IMR-90 (cell line): Measurements from ENCODE around the gene ANKRD33B. TPM values are rescaled to one million over a fixed set of nuclear protein-coding genes. Genes with fewer than 3 reads are reported as not detected.

ENCODE experiments used
- ATAC-seq: fragments of 200-7000 bp; cut with Tn5 transposase; 2 replicates; pipeline ENCODE4 v1.9.1; 2020; ENCODE audit warnings: low read depth, mild to moderate bottlenecking, moderate library complexity
- BruUV-seq: library from RNA; stranded (reverse); fragments of 400-500 nt; replicated peaks from 2 replicates; lab custom pipeline; 2021; lab: Mats Ljungman, UMichigan
- CTCF ChIA-PET: fragments of 300-600 bp; formaldehyde crosslinking; extraction: SDS; loops from one replicate; lab custom pipeline; 2021; ENCODE audit warnings: antibody characterized with exemption; lab: Yijun Ruan, JAX
- POLR2A ChIA-PET: fragments of 300-600 bp; sonication (Branson Sonifier 250); formaldehyde crosslinking; loops from one replicate; lab custom pipeline; 2022; ENCODE audit warnings: antibody characterized with exemption; ENCODE audit not compliant: unreplicated experiment; lab: Charles Lee
- DNase-seq: peaks from one replicate; pipeline ENCODE4 v3.0.0; 2013
- H2AFZ ChIP-seq: replicated peaks from 2 replicates; pipeline ENCODE3; 2013; ENCODE audit warnings: low read length, mild to moderate bottlenecking; ENCODE audit not compliant: poor library complexity
- H2AK5ac ChIP-seq: 2 replicates; pipeline ENCODE4 v1.6.1; 2013; ENCODE audit warnings: low read depth, low read length, inconsistent platforms
- H2AK9ac ChIP-seq: replicated peaks from 2 replicates; pipeline ENCODE3; 2013; ENCODE audit warnings: mild to moderate bottlenecking, low read depth, low read length, moderate library complexity; ENCODE audit not compliant: poor library complexity
- H2BK120ac ChIP-seq: 2 replicates; pipeline ENCODE4 v1.6.1; 2013; ENCODE audit warnings: low read depth, low read length, inconsistent platforms
- H2BK15ac ChIP-seq: 3 replicates; pipeline ENCODE4 v1.6.1; 2013; ENCODE audit warnings: low read depth, low read length, inconsistent platforms
- H2BK20ac ChIP-seq: 2 replicates; pipeline ENCODE4 v1.6.1; 2013; ENCODE audit warnings: low read depth, mild to moderate bottlenecking, inconsistent platforms, low read length, moderate library complexity
- H2BK5ac ChIP-seq: 2 replicates; pipeline ENCODE4 v1.6.1; 2013; ENCODE audit warnings: mild to moderate bottlenecking, low read depth, low read length, inconsistent platforms; ENCODE audit not compliant: poor library complexity, severe bottlenecking
- H3K14ac ChIP-seq: replicated peaks from 2 replicates; pipeline ENCODE4 v1.6.1; 2013; ENCODE audit warnings: low read depth, low read length, inconsistent platforms
- H3K18ac ChIP-seq: 2 replicates; pipeline ENCODE4 v1.6.1; 2013; ENCODE audit warnings: low read depth, low read length, control low read depth
- H3K23ac ChIP-seq: 2 replicates; pipeline ENCODE4 v1.6.1; 2013; ENCODE audit warnings: low read depth, low read length, inconsistent platforms
- H3K27ac ChIP-seq: 2 replicates; pipeline ENCODE4 v1.5.1; 2013; ENCODE audit warnings: mild to moderate bottlenecking, control low read depth, low read length; ENCODE audit not compliant: insufficient read depth
- H3K27me3 ChIP-seq: 2 replicates; pipeline ENCODE4 v1.6.1; 2013; ENCODE audit warnings: low read length; ENCODE audit not compliant: control insufficient read depth, insufficient read depth
- H3K36me3 ChIP-seq: 2 replicates; pipeline ENCODE4 v1.6.1; 2013; ENCODE audit warnings: low read length, mixed read lengths; ENCODE audit not compliant: control insufficient read depth, insufficient read depth
- H3K4ac ChIP-seq: 2 replicates; pipeline ENCODE4 v1.6.1; 2013; ENCODE audit warnings: low read depth, low read length, inconsistent platforms
- H3K4me1 ChIP-seq: 2 replicates; pipeline ENCODE4 v1.6.1; 2013; ENCODE audit warnings: low read length, mixed read lengths; ENCODE audit not compliant: control insufficient read depth, insufficient read depth
- H3K4me2 ChIP-seq: 2 replicates; pipeline ENCODE4 v1.6.1; 2013; ENCODE audit warnings: low read depth, mild to moderate bottlenecking, control low read depth, low read length, moderate library complexity
- H3K4me3 ChIP-seq: 2 replicates; pipeline ENCODE4 v1.5.1; 2013; ENCODE audit warnings: low read depth, mild to moderate bottlenecking, control low read depth, low read length, moderate library complexity; ENCODE audit not compliant: insufficient read depth
- H3K56ac ChIP-seq: 2 replicates; pipeline ENCODE4 v1.6.1; 2013; ENCODE audit warnings: low read length, inconsistent platforms; ENCODE audit not compliant: insufficient read depth; ENCODE audit errors: extremely low read depth
- H3K79me1 ChIP-seq, 2 experiments: 2 replicates each; pipeline ENCODE4 v1.6.1; 2013; ENCODE audit warnings: low read length in 2 of 2, inconsistent platforms in 1 of 2, low read depth in 1 of 2
- H3K9ac ChIP-seq: 2 replicates; pipeline ENCODE4 v1.6.1; 2013; ENCODE audit warnings: low read depth, low read length, control low read depth
- H3K9me1 ChIP-seq: 2 replicates; pipeline ENCODE4 v1.6.1; 2013; ENCODE audit warnings: low read length, inconsistent platforms; ENCODE audit not compliant: insufficient read depth
- H3K9me3 ChIP-seq: 2 replicates; pipeline ENCODE4 v1.6.1; 2013; ENCODE audit warnings: low read length; ENCODE audit not compliant: control insufficient read depth, insufficient read depth
- H4K20me1 ChIP-seq: 2 replicates; pipeline ENCODE4 v1.6.1; 2013; ENCODE audit warnings: low read length, inconsistent platforms; ENCODE audit not compliant: insufficient read depth
- H4K5ac ChIP-seq: 2 replicates; pipeline ENCODE4 v1.6.1; 2013; ENCODE audit warnings: mild to moderate bottlenecking, low read depth, low read length, control low read depth
- H4K8ac ChIP-seq, 2 experiments: 2 replicates each; pipeline ENCODE4 v1.6.1; 2013; ENCODE audit warnings: low read depth in 2 of 2, low read length in 2 of 2, control low read depth in 1 of 2, inconsistent platforms in 1 of 2
- H4K91ac ChIP-seq: 2 replicates; pipeline ENCODE4 v1.6.1; 2013; ENCODE audit warnings: low read depth, low read length, inconsistent platforms; ENCODE audit not compliant: insufficient read depth
- CTCF ChIP-seq: conservative IDR thresholded peaks from 2 replicates; pipeline ENCODE4 v1.5.1; 2012; ENCODE audit warnings: mild to moderate bottlenecking, low read depth, low read length, improper control_type of control experiment
- RAD21 ChIP-seq: IDR thresholded peaks from 2 replicates; pipeline ENCODE4 v1.6.1; 2012; ENCODE audit warnings: low read length, improper control_type of control experiment
- WGBS, 2 experiments: methylation state at CpG; one replicate each; pipeline versions ENCODE4 v1.1.5 to v1.1.7; 2013; ENCODE audit warnings: missing lambda C conversion rate in 2 of 2; ENCODE audit not compliant: insufficient read length in 1 of 2; ENCODE audit errors: extremely low coverage in 2 of 2; 5-methylcytosine and 5-hydroxymethylcytosine counted together
- dilution Hi-C: fragments of 300-500 bp; cut with HindIII; formaldehyde crosslinking; loops from one replicate; pipeline ENCODE4 v1.14.3; 2018; ENCODE audit warnings: low sequenced_read_pairs; ENCODE audit not compliant: unreplicated experiment
- in situ Hi-C: fragments of 300-500 bp; cut with MboI; formaldehyde crosslinking; loops from 3 replicates; pipeline ENCODE4 v1.14.3; 2019; ENCODE audit warnings: low sequenced_read_pairs, inconsistent platforms, mixed read lengths
- intact Hi-C: fragments of 100-400 bp; cut with micrococcal nuclease; formaldehyde crosslinking; loops from 2 replicates; pipeline ENCODE4 v1.10.0; 2022
- polyA plus RNA-seq, 3 experiments: library from polyadenylated mRNA; depleted of rRNA; stranded (reverse); fragments of >200 nt; gene quantifications; 2 replicates each; pipeline ENCODE4 v1.2.3, GENCODE V29; 2012; ENCODE audit warnings: low replicate concordance in 1 of 3
- total RNA-seq: library from RNA; depleted of rRNA; stranded (reverse); fragments of >200 nt; gene quantifications from 2 replicates; pipeline ENCODE4 v1.2.3, GENCODE V29; 2012

ANKRD33B gene
- total and polyA plus RNA-seq, 2 of the 4 experiments (the other 2 are of a cell fraction) = 2.5 to 3.3 TPM

GRCh38 chr5:10685115-10685521, 121.2 kb downstream of the ANKRD33B start:
- Histone ChIP-seq H3K56ac (no peak overlapping the region), H2BK20ac (no peak overlapping the region), H4K20me1 (peaks cover 34% of the 10 kb centered on the region), H2AFZ (no peak overlapping the region), H2AK9ac (no peak overlapping the region), H3K4me3 (no peak overlapping the region), H3K14ac (no peak overlapping the region), H3K9ac (no peak overlapping the region), H3K4me2 (no peak overlapping the region), H3K27me3 (no peaks in the 10 kb centered on the region), H3K9me3 (no peaks in the 10 kb centered on the region), H4K5ac (no peak overlapping the region), H3K36me3 (peaks cover 44% of the 10 kb centered on the region), H2AK5ac (no peak overlapping the region), H3K18ac (no peak overlapping the region), H2BK120ac (no peak overlapping the region), H3K9me1 (peaks cover 23% of the 10 kb centered on the region), H4K8ac (no peak overlapping the region), H3K27ac (no peak overlapping the region), H3K79me1 (peaks cover 48 to 66% of the 10 kb centered on the region in 2 experiments), H2BK15ac (no peak overlapping the region), H3K23ac (no peak overlapping the region), H3K4ac (no peak overlapping the region), H3K4me1 (peaks cover 8% of the 10 kb centered on the region), H4K91ac (no peak overlapping the region), H2BK5ac (no peak overlapping the region)
- TF ChIP-seq CTCF = no peak
- TF ChIP-seq RAD21 = no peak
- intact Hi-C loops = no loop called here
- ChIA-PET POLR2A (no interaction called here), CTCF (no interaction called here)
- DNase-seq (no peak), ATAC-seq (no peak)
- dilution Hi-C loops = no loop called here
- in situ Hi-C loops = no loop called here
- WGBS, 2 experiments = no CpG with 5 or more reads among the region's 6 CpGs
- BruUV-seq = no TSS peak
